Activated CD8-positive, alpha-beta T cell treated with anti-CD3 and anti-CD28 coated beads for 36 hours (primary cell): Measurements from ENCODE around the gene PDXK. TPM values are rescaled to one million over a fixed set of nuclear protein-coding genes. Genes with fewer than 3 reads are reported as not detected.

Experiments used
- ATAC-seq: fragments of 200-7000 bp; cut with Tn5 transposase; one replicate; pipeline ENCODE4 v1.10.0; 2021; ENCODE audit warnings: mild to moderate bottlenecking, moderate library complexity
- CTCF ChIA-PET: fragments of 350-600 bp; sonication (Branson Sonifier 250); formaldehyde crosslinking; loops from one replicate; lab custom pipeline; 2021; ENCODE audit warnings: antibody characterized with exemption; lab: Charles Lee
- POLR2A ChIA-PET: fragments of 350-600 bp; sonication (Branson Sonifier 250); formaldehyde crosslinking; loops from one replicate; lab custom pipeline; 2021; ENCODE audit warnings: antibody characterized with exemption; lab: Charles Lee
- DNase-seq: peaks from one replicate; pipeline ENCODE4 v3.0.0-alpha.2; 2020
- H3K27ac Mint-ChIP-seq: one replicate; pipeline ENCODE4 v1.8.0; 2021; ENCODE audit warnings: mild to moderate bottlenecking, mixed read lengths
- H3K27me3 Mint-ChIP-seq: one replicate; pipeline ENCODE4 v1.8.0; 2021; ENCODE audit warnings: mixed read lengths
- H3K36me3 Mint-ChIP-seq: one replicate; pipeline ENCODE4 v1.8.0; 2021; ENCODE audit warnings: low read depth, mixed read lengths
- H3K4me1 Mint-ChIP-seq: one replicate; pipeline ENCODE4 v1.8.0; 2021; ENCODE audit warnings: low read depth, mixed read lengths
- H3K4me3 Mint-ChIP-seq: one replicate; pipeline ENCODE4 v1.8.0; 2021; ENCODE audit warnings: mild to moderate bottlenecking, moderate library complexity, mixed read lengths
- H3K9me3 Mint-ChIP-seq: one replicate; pipeline ENCODE4 v1.8.0; 2021; ENCODE audit warnings: mixed read lengths
- intact Hi-C: fragments of 100-400 bp; cut with micrococcal nuclease; formaldehyde crosslinking; loops from one replicate; pipeline ENCODE4 v1.10.0; 2022
- total RNA-seq, 2 experiments: library from RNA; stranded (reverse); gene quantifications; one replicate each; pipeline ENCODE4 v1.2.3, GENCODE V29; 2021
- TF ChIP-seq, protein P1 (sequence below): fragments of 200-600 bp; IDR thresholded peaks from one replicate; pipeline ENCODE4 v1.8.0; 2022; ENCODE audit warnings: antibody characterized with exemption, mild to moderate bottlenecking

Gene PDXK
- total RNA-seq, 2 experiments from 2014 or later = 118 to 122 TPM

DNA sequence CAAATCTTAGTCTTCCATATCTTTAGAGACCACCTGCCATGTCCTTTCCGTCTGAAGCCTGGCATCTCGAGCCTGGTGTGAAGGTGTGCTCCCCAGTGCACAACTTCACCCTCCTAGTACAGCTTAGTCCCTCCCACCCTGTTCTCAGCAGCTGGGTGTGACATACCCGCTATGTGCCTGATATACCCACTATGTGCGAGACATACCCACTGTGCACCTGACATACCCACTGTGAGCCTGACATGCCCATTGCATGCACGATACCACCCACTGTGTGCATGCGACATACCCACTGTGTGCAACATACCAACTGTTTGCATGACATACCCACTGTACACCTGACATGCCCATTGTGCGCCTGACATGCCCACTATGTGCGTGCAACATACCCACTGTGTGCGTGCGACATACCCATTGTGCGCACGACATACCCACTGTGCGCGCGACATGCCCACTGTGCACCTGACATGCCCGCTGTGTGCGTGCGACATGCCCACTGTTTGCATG lies 67.4 kb downstream of the PDXK start:
- no peak for ATAC-seq
- CTCF ChIA-PET = interaction anchor here (1.1 kb wide), 1 partner anchor 12 kb away, joined by 3 read pairs; no protein-coding TSS in a partner anchor
- Mint-ChIP-seq H3K27ac (no peak overlapping the region), H3K27me3 (no peaks in the 10 kb centered on the region), H3K4me1 (peaks cover 31% of the 10 kb centered on the region), H3K9me3 (no peaks in the 10 kb centered on the region), H3K4me3 (no peak overlapping the region), H3K36me3 (peaks cover 15% of the 10 kb centered on the region)
- TF ChIP-seq, protein P1, sequence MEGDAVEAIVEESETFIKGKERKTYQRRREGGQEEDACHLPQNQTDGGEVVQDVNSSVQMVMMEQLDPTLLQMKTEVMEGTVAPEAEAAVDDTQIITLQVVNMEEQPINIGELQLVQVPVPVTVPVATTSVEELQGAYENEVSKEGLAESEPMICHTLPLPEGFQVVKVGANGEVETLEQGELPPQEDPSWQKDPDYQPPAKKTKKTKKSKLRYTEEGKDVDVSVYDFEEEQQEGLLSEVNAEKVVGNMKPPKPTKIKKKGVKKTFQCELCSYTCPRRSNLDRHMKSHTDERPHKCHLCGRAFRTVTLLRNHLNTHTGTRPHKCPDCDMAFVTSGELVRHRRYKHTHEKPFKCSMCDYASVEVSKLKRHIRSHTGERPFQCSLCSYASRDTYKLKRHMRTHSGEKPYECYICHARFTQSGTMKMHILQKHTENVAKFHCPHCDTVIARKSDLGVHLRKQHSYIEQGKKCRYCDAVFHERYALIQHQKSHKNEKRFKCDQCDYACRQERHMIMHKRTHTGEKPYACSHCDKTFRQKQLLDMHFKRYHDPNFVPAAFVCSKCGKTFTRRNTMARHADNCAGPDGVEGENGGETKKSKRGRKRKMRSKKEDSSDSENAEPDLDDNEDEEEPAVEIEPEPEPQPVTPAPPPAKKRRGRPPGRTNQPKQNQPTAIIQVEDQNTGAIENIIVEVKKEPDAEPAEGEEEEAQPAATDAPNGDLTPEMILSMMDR = no peak
- intact Hi-C loops = no loop called here
- no peak for DNase-seq
- POLR2A ChIA-PET = no interaction called here

DNA sequence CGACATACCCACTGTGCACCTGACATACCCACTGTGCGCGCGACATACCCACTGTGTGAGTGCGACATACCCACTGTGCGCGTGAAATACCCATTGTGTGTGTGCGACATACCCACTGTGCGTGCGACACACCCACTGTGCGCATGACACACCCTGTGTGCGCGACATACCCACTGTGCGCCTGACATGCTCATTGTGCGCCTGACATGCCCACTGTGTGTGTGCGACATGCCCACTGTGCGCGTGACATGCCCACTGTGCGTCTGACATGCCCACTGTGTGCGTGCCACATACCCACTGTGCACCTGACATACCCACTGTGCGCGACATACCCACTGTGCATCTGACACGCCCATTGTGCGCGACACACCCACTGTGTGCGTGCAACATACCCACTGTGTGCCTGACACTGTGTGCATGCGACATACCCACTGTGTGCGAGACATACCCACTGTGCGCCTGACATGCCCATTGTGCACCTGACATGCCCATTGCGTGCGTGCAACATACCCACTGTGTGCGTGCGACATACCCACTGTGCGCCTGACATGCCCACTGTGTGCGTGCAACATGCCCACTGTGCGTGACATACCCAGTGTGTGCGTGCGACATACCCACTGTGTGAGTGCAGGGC lies 68.0 kb downstream of the PDXK start:
- ChIA-PET CTCF (interaction anchor here (1.1 kb wide), 1 partner anchor 12 kb away, joined by 3 read pairs; no protein-coding TSS in a partner anchor), POLR2A (no interaction called here)
- no peaks in the 10 kb centered on the region for H3K9me3 Mint-ChIP-seq
- H3K4me1 Mint-ChIP-seq = peaks cover 32% of the 10 kb centered on the region
- no peaks in the 10 kb centered on the region for H3K27me3 Mint-ChIP-seq
- TF ChIP-seq, protein P1 = no peak
- ATAC-seq (no peak), DNase-seq (no peak)
- intact Hi-C loops = no loop called here
- H3K27ac Mint-ChIP-seq = no peak overlapping the region
- H3K36me3 Mint-ChIP-seq = peaks cover 18% of the 10 kb centered on the region
- no peak overlapping the region for H3K4me3 Mint-ChIP-seq

DNA sequence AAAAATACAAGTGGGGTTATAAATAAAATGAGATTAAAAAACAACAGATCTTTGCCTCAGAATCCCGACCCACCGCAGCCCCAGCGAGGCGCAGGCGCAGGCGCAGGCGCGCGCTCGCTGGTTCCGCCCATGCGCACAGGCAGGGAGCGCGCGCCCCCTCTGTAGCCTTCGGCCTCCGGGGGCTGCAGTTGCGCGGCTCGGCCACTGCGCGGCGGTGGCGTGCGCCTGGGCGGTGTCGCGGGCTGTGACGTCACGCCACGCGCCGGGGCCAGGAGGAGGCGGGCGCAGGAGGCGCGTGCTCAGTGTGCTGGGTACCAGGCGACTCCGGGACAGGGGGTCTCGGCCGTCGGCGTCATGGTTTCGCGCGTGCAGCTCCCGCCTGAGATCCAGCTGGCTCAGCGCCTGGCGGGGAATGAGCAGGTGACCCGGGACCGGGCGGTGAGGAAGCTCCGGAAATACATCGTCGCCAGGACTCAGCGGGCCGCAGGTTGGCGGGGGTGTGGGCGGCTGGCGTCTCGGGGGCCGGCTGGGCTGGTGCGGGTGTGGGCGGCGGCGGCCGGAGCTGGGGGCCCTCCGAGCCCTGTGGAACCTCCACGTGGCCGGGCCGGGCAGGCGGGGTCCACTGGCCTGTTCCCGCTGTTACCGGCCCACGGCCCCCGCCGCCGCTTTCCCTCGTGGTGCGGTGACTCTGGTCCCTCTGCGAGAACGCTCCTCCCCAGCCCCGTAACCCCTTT lies 70.5 kb downstream of the PDXK start, which contains the start of gene RRP1:
TSS of gene RRP1 (plus strand) at position 302 of the 734 bp plus-strand sequence. CDS start at position 355, 53 bp downstream.
- POLR2A ChIA-PET = interaction anchor here (0.8 to 4.2 kb wide), 12 partner anchors 10 to 293 kb away, joined by 3 to 24 read pairs (median 4); no protein-coding TSS in a partner anchor
- peak within 1 kb of the TSS; percentile 97 for H3K4me3 Mint-ChIP-seq
- peaks cover 23% of the 10 kb centered on the region for H3K4me1 Mint-ChIP-seq
- TF ChIP-seq, protein P1 = peak; percentile 99
- H3K36me3 Mint-ChIP-seq = peaks cover 39% of the 10 kb centered on the region
- peak; percentile 97 for ATAC-seq
- no peaks in the 10 kb centered on the region for H3K9me3 Mint-ChIP-seq
- intact Hi-C loops = no loop called here
- CTCF ChIA-PET = interaction anchor here (0.6 to 2.3 kb wide), 17 partner anchors 9 to 294 kb away, joined by 3 to 7 read pairs (median 3); no protein-coding TSS in a partner anchor
- H3K27ac Mint-ChIP-seq = peak within 1 kb of the TSS; percentile 95
- DNase-seq = peak; percentile 92
- no peaks in the 10 kb centered on the region for H3K27me3 Mint-ChIP-seq

DNA sequence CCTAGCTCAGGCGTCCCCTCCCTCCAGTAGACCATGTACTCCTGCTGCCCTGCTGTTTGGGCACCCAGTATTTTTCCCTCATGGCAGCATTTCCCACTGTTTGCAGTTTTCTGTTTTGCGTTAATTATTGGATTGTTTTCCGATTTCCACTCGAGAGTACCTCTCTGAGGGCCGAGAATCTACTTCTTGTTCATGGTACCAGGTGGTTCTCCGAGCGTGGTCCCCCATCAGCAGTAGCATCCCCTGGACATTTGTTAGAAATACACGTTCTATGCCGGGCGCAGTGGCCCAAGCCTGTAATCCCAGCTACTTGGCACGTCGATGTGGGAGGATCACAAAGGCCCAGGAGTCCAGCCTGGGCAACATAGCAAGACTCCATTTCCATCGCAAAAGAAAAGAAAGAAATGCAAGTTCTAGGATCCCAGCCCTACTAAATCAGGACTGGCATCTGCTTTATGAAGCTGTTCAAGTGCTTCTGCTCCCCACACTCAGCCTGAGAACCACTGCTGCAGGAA lies 71.1 kb downstream of the PDXK start:
- CTCF ChIA-PET = interaction anchor here (0.6 to 2.3 kb wide), 16 partner anchors 10 to 293 kb away, joined by 3 to 7 read pairs (median 3); no protein-coding TSS in a partner anchor
- ATAC-seq (no peak), DNase-seq (no peak)
- TF ChIP-seq, protein P1 = no peak
- intact Hi-C loops = no loop called here
- POLR2A ChIA-PET = interaction anchor here (0.8 to 4.2 kb wide), 10 partner anchors 8 to 195 kb away, joined by 3 to 24 read pairs (median 4); no protein-coding TSS in a partner anchor
- H3K36me3 Mint-ChIP-seq = peaks cover 42% of the 10 kb centered on the region
- peaks cover 23% of the 10 kb centered on the region for H3K4me1 Mint-ChIP-seq
- H3K27ac Mint-ChIP-seq = peak overlapping the region; percentile 95
- H3K9me3 Mint-ChIP-seq = no peaks in the 10 kb centered on the region
- H3K27me3 Mint-ChIP-seq = no peaks in the 10 kb centered on the region
- H3K4me3 Mint-ChIP-seq = peak overlapping the region; percentile 97
